Gastroesophageal sphincter (tissue), 4 donors: Measurements from ENCODE around the gene CD248. TPM values are rescaled to one million over a fixed set of nuclear protein-coding genes. Genes with fewer than 3 reads are reported as not detected.
A peak's percentile ranks its signal among the peaks of the same experiment; 100 is the strongest.

Source experiments
- ATAC-seq: fragments of 150-250 bp; one replicate; pipeline ENCODE4 v1.9.1; 2016; ENCODE audit warnings: mild to moderate bottlenecking, moderate library complexity
- H3K27ac ChIP-seq, 4 donors: fragments of 200-600 bp; sonication (generic) in 3 of 4; 1 replicate in 3 of 4; 2 replicates in 1 of 4; pipeline ENCODE4 v1.5.1; 2016 to 2019
- H3K27me3 ChIP-seq: fragments of 200-600 bp; sonication (generic); one replicate; pipeline ENCODE4 v1.5.1; 2019
- H3K36me3 ChIP-seq, 2 donors: fragments of 200-600 bp; sonication (generic); one replicate each; pipeline ENCODE4 v1.5.1; 2019; ENCODE audit warnings: control low read depth in 1 of 2
- H3K4me1 ChIP-seq, 3 donors: fragments of 200-600 bp; sonication (generic); 1 replicate in 2 of 3; 2 replicates in 1 of 3; pipeline ENCODE4 v1.5.1; 2016 to 2019; ENCODE audit warnings: control low read depth in 2 of 3
- H3K4me3 ChIP-seq, 2 donors: fragments of 200-600 bp; sonication (generic); one replicate each; pipeline ENCODE4 v1.5.1; 2019; ENCODE audit warnings: mild to moderate bottlenecking in 1 of 2, moderate library complexity in 1 of 2
- H3K9me3 ChIP-seq, 3 donors: fragments of 200-600 bp; sonication (generic); one replicate each; pipeline ENCODE4 v1.5.1; 2017 to 2019; ENCODE audit warnings: control low read depth in 2 of 3
- CTCF ChIP-seq, 4 experiments: fragments of 200-600 bp in 2 of 4; fragments of 450-650 bp in 2 of 4; sonication (generic) in 1 of 4; IDR thresholded peaks; one replicate each; pipeline ENCODE4 v1.5.1; 2017 to 2019; ENCODE audit warnings: antibody characterized with exemption in 4 of 4, mild to moderate bottlenecking in 2 of 4, moderate library complexity in 2 of 4
- EP300 ChIP-seq: sonication (generic); formaldehyde crosslinking; IDR thresholded peaks from one replicate; pipeline ENCODE4 v1.6.1; 2017; ENCODE audit warnings: antibody characterized with exemption, mild to moderate bottlenecking
- POLR2A ChIP-seq, 2 donors: fragments of 450-650 bp; IDR thresholded peaks; one replicate each; pipeline ENCODE4 v1.6.1; 2017; ENCODE audit warnings: antibody characterized with exemption in 2 of 2, mild to moderate bottlenecking in 2 of 2, moderate library complexity in 1 of 2
- POLR2AphosphoS5 ChIP-seq: sonication (generic); formaldehyde crosslinking; IDR thresholded peaks from one replicate; pipeline ENCODE4 v1.6.1; 2017; ENCODE audit warnings: antibody characterized with exemption
- WGBS, 2 donors: methylation state at CpG; one replicate each; pipeline ENCODE4 v1.1.5; 2018; ENCODE audit warnings: low coverage in 1 of 2; 5-methylcytosine and 5-hydroxymethylcytosine counted together
- total RNA-seq, 4 donors: library from RNA; depleted of rRNA; stranded (reverse); fragments of >200 nt; gene quantifications; one replicate each; pipeline ENCODE4 v1.1.0, GENCODE V29; 2016

The CD248 gene
- total RNA-seq, 4 donors from 2014 or later, result 23.1 to 68.2 (median 27.0) TPM

- H3K4me1 ChIP-seq, result peaks cover 0 to 26% (median 12%) of the 10 kb centered on the region in 3 donors
- no peaks in the 10 kb centered on the region for H3K9me3 ChIP-seq
- peaks cover 60% of the 10 kb centered on the region for H3K27me3 ChIP-seq
- no peak for TF ChIP-seq CTCF (IDR thresholded peaks at IDR 0.05)
- TF ChIP-seq POLR2AphosphoS5, result no peak
- no peak for TF ChIP-seq POLR2A (IDR thresholded peaks at IDR 0.05)
- no peak for TF ChIP-seq EP300
- ATAC-seq, result no peak
- WGBS, 2 donors, result 67 to 83% methylated on average over 2 to 6 of the region's 30 CpGs
- H3K36me3 ChIP-seq, result no peaks in the 10 kb centered on the region
- no peak overlapping the region for H3K4me3 ChIP-seq
- no peak overlapping the region for H3K27ac ChIP-seq
Observed at GRCh38 chr11:66293777-66294625, 22.8 kb downstream of the CD248 start.

GRCh38 chr11:66293352-66293751 is 23.5 kb downstream of the CD248 start:
- Histone ChIP-seq H3K4me3 (no peak overlapping the region), H3K36me3 (no peaks in the 10 kb centered on the region), H3K27ac (no peak overlapping the region), H3K4me1 (peaks cover 0 to 28% (median 12%) of the 10 kb centered on the region in 3 donors), H3K27me3 (peaks cover 60% of the 10 kb centered on the region), H3K9me3 (no peaks in the 10 kb centered on the region)
- 67% methylated on average over 3 of the region's 4 CpGs; no CpG with 5 or more reads in 1 of the 2 donors for WGBS, 2 donors
- TF ChIP-seq EP300 (no peak), POLR2AphosphoS5 (no peak), POLR2A (IDR thresholded peaks at IDR 0.05) (no peak), CTCF (IDR thresholded peaks at IDR 0.05) (no peak)
- ATAC-seq, result no peak

GRCh38 chr11:66292543-66293332 is 24.1 kb downstream of the CD248 start:
- no peaks in the 10 kb centered on the region for H3K36me3 ChIP-seq
- no peak for ATAC-seq
- H3K4me3 ChIP-seq, result no peak overlapping the region
- H3K27me3 ChIP-seq, result peaks cover 60% of the 10 kb centered on the region
- TF ChIP-seq CTCF (IDR thresholded peaks at IDR 0.05), result no peak
- no peak for TF ChIP-seq POLR2A (IDR thresholded peaks at IDR 0.05)
- TF ChIP-seq POLR2AphosphoS5, result no peak
- no peak for TF ChIP-seq EP300
- H3K27ac ChIP-seq, result no peak overlapping the region
- WGBS, 2 donors, result 49 to 53% methylated on average over 5 to 9 of the region's 17 CpGs
- no peaks in the 10 kb centered on the region for H3K9me3 ChIP-seq
- peaks cover 0 to 34% (median 12%) of the 10 kb centered on the region in 3 donors for H3K4me1 ChIP-seq

DNA sequence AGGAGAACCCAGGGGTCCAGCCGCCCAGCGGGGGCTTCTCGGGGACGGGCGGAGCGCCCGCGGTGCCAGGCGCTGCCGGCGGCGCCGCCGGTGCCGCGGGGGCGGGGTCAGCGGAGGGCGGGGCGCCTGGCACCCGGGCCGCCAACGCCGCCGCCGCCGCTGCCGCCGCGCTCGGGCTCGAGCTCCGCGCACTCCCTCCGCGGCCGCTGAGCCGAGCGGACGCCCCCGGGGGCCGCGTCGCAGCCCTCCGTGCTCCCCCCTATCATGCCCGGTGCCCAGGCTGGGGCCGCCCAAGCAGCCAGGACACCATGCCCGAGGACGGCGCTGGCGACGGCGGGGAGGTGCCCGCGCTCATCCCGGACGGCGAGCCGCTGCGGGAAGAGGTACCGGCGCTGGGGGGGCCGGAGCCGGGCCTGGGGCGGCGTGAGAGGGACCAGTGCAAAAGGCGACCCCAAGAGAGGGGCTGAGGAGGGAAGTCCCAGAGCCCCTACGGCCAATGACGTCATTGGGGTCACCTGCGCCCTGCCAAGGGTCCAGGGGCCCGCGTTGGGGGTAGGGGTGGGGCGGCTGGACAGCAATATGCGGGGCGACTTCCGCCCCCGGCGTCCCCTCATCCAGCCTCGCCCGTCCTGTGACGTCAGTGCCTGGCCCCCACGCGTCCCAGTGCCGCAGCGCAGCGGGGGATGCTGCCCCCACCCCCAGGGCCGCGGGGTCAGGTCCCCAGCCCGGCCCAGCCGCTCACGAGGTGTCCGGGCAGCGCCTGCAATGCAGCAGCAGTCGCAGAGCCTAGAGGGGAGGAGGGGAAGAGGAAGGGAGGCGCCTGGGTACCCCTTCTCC is 24.9 kb downstream of the CD248 start, which contains the start of gene TMEM151A:
Gene TMEM151A (plus strand): TSS at position 189 of the 837 bp plus-strand sequence. CDS start 120 bp downstream, at position 309.
- no peak for ATAC-seq
- TF ChIP-seq POLR2AphosphoS5 (no peak), CTCF (IDR thresholded peaks at IDR 0.05) (no peak), POLR2A (IDR thresholded peaks at IDR 0.05) (no peak), EP300 (no peak)
- no CpG with 5 or more reads among the region's 95 CpGs for whole genome bisulfite sequencing, 2 donors
- H3K27me3 ChIP-seq, result peaks cover 60% of the 10 kb centered on the region
- H3K27ac ChIP-seq, result no peak within 1 kb of the TSS
- H3K36me3 ChIP-seq, result no peaks in the 10 kb centered on the region
- H3K9me3 ChIP-seq, result no peaks in the 10 kb centered on the region
- H3K4me1 ChIP-seq, result peaks cover 0 to 42% (median 12%) of the 10 kb centered on the region in 3 donors
- H3K4me3 ChIP-seq, result peak within 1 kb of the TSS; percentile 27 to 53
